ENCODE data around the gene OPHN1. TPM values are rescaled to one million over a fixed set of nuclear protein-coding genes. Genes with fewer than 3 reads are reported as not detected.

The OPHN1 gene
- total RNA-seq, 2 donors from 2014 or later = 2.5 to 4.3 TPM

GRCh38 chrX:68413254-68413653 lies 20.0 kb downstream of the OPHN1 start:
- no peak overlapping the region for H3K4me3 ChIP-seq
- peaks cover 0 to 6% of the 10 kb centered on the region in 2 donors for H3K4me1 ChIP-seq
- peak overlapping the region in 1 of 2 donors; percentile 9 for H3K27ac ChIP-seq
- no peaks in the 10 kb centered on the region for H3K36me3 ChIP-seq
- H3K27me3 ChIP-seq = no peaks in the 10 kb centered on the region
- no peaks in the 10 kb centered on the region for H3K9me3 ChIP-seq
- DNase-seq (ENCODE audit: low spot score) = no peak
- TF ChIP-seq CTCF (IDR thresholded peaks at IDR 0.05) = no peak

GRCh38 chrX:68411729-68412128 lies 21.6 kb downstream of the OPHN1 start:
- no peak for TF ChIP-seq CTCF (IDR thresholded peaks at IDR 0.05)
- Histone ChIP-seq H3K9me3 (no peaks in the 10 kb centered on the region), H3K4me3 (no peak overlapping the region), H3K27me3 (no peaks in the 10 kb centered on the region), H3K36me3 (no peaks in the 10 kb centered on the region), H3K4me1 (peaks cover 0 to 6% of the 10 kb centered on the region in 2 donors), H3K27ac (no peak overlapping the region)
- no peak for DNase-seq (ENCODE audit: low spot score)

GRCh38 chrX:68409194-68409593 lies 24.1 kb downstream of the OPHN1 start:
- TF ChIP-seq CTCF (IDR thresholded peaks at IDR 0.05) = no peak
- Histone ChIP-seq H3K36me3 (no peaks in the 10 kb centered on the region), H3K4me3 (no peak overlapping the region), H3K9me3 (no peaks in the 10 kb centered on the region), H3K4me1 (no peaks in the 10 kb centered on the region), H3K27me3 (no peaks in the 10 kb centered on the region), H3K27ac (peak overlapping the region in 1 of 2 donors; percentile 31)
- DNase-seq (ENCODE audit: low spot score) = no peak

GRCh38 chrX:68403522-68403921 lies 29.8 kb downstream of the OPHN1 start:
- DNase-seq (ENCODE audit: low spot score) = no peak
- H3K4me3 ChIP-seq = no peak overlapping the region
- no peaks in the 10 kb centered on the region for H3K4me1 ChIP-seq
- H3K27ac ChIP-seq = no peak overlapping the region
- no peaks in the 10 kb centered on the region for H3K27me3 ChIP-seq
- H3K36me3 ChIP-seq = no peaks in the 10 kb centered on the region
- no peak for TF ChIP-seq CTCF (IDR thresholded peaks at IDR 0.05)
- H3K9me3 ChIP-seq = no peaks in the 10 kb centered on the region

- Histone ChIP-seq H3K9me3 (no peaks in the 10 kb centered on the region), H3K27ac (no peak overlapping the region), H3K27me3 (no peaks in the 10 kb centered on the region), H3K4me3 (no peak overlapping the region), H3K36me3 (no peaks in the 10 kb centered on the region), H3K4me1 (no peaks in the 10 kb centered on the region)
- no peak for DNase-seq (ENCODE audit: low spot score)
- no peak for TF ChIP-seq CTCF (IDR thresholded peaks at IDR 0.05)
Measured at GRCh38 chrX:68403038-68403437, 30.3 kb downstream of the OPHN1 start.

- H3K9me3 ChIP-seq = no peaks in the 10 kb centered on the region
- H3K4me3 ChIP-seq = no peak overlapping the region
- H3K36me3 ChIP-seq = no peaks in the 10 kb centered on the region
- H3K4me1 ChIP-seq = no peaks in the 10 kb centered on the region
- no peak for TF ChIP-seq CTCF (IDR thresholded peaks at IDR 0.05)
- DNase-seq (ENCODE audit: low spot score) = no peak
- no peaks in the 10 kb centered on the region for H3K27me3 ChIP-seq
- H3K27ac ChIP-seq = no peak overlapping the region
Measured at GRCh38 chrX:68402094-68402493, 31.2 kb downstream of the OPHN1 start.
